Stimulated activated CD4-positive, alpha-beta T cell treated with anti-CD3 and anti-CD28 coated beads, Interleukin-1b, Interleukin-23, amount 100 ng/mL, for 4 hours (primary cell): ENCODE measurements around the gene CCDC17.

Source experiments
- DNase-seq, 2 donors: peaks; one replicate each; pipeline ENCODE4 v3.0.0-alpha.2; 2020; ENCODE audit warnings: low read depth in 2 of 2

Gene CCDC17

GRCh38 chr1:45623972-45624371, at the start of gene CCDC17:
Gene CCDC17, minus strand, starts transcription at chr1:45624054. Its CDS starts 145 bp downstream, at chr1:45623909.
- DNase-seq, result no peak

- no peak for DNase-seq
Measured at GRCh38 chr1:45669859-45670655, 46.2 kb upstream of the CCDC17 start.

- DNase-seq, result no peak
Measured at GRCh38 chr1:45669379-45669778, 45.5 kb upstream of the CCDC17 start.

GRCh38 chr1:45668526-45668925, 44.7 kb upstream of the CCDC17 start:
- DNase-seq, result no peak

- DNase-seq, result no peak
Measured at GRCh38 chr1:45667321-45668111, 43.7 kb upstream of the CCDC17 start.

- no peak for DNase-seq
Measured at GRCh38 chr1:45666836-45667235, 43.0 kb upstream of the CCDC17 start.

GRCh38 chr1:45660336-45660735, 36.5 kb upstream of the CCDC17 start:
- DNase-seq, result no peak

GRCh38 chr1:45659222-45659621, 35.4 kb upstream of the CCDC17 start:
- DNase-seq, result no peak

- DNase-seq, result no peak
Measured at GRCh38 chr1:45658171-45658570, 34.3 kb upstream of the CCDC17 start.

GRCh38 chr1:45656573-45657226, 32.8 kb upstream of the CCDC17 start:
- DNase-seq, result no peak

- no peak for DNase-seq
Measured at GRCh38 chr1:45654540-45655280, 30.9 kb upstream of the CCDC17 start.

GRCh38 chr1:45647248-45648021, 23.6 kb upstream of the CCDC17 start:
- no peak for DNase-seq

- DNase-seq, result no peak
Measured at GRCh38 chr1:45644661-45645060, 20.8 kb upstream of the CCDC17 start.

GRCh38 chr1:45643978-45644377, 20.1 kb upstream of the CCDC17 start:
- DNase-seq, result no peak

GRCh38 chr1:45643321-45643720, 19.5 kb upstream of the CCDC17 start:
- DNase-seq, result no peak

- no peak for DNase-seq
Measured at GRCh38 chr1:45640293-45640692, 16.4 kb upstream of the CCDC17 start.

GRCh38 chr1:45635211-45635610, 11.4 kb upstream of the CCDC17 start:
- no peak for DNase-seq

GRCh38 chr1:45630429-45630828, 6.6 kb upstream of the CCDC17 start:
- no peak for DNase-seq

- no peak for DNase-seq
Measured at GRCh38 chr1:45629035-45629434, 5.2 kb upstream of the CCDC17 start.

- DNase-seq, result no peak
Measured at GRCh38 chr1:45622524-45623394, 1.1 kb downstream of the CCDC17 start.
